ENCODE measurements around the gene CDH23. TPM values are rescaled to one million over a fixed set of nuclear protein-coding genes. Genes with fewer than 3 reads are reported as not detected.

CDH23 gene
- total RNA-seq, 1 experiment from 2014 or later, result 7.8 TPM

- H3K4me2 ChIP-seq, result no peak overlapping the region
- CTCF ChIA-PET, result interaction anchor here (0.5 to 1.6 kb wide), 13 partner anchors 9 to 377 kb away, joined by 3 to 15 read pairs (median 3); partner anchors contain the start of gene SLC29A3
- intact Hi-C loops (cut with micrococcal nuclease; ENCODE audit: unreplicated experiment), result loop anchor here (1.0 kb wide), 2 partner anchors 377 to 382 kb away; partner anchors contain the start of gene SLC29A3
- no TSS peak for BruUV-seq (replicated peaks)
- peak in 1 of 2 experiments; percentile 68 for DNase-seq
- H3K4me1 ChIP-seq (replicated peaks; ENCODE audit: insufficient read depth), result peaks cover 27% of the 10 kb centered on the region
- H4K20me1 ChIP-seq (ENCODE audit: insufficient read depth), result no peaks in the 10 kb centered on the region
- H3K9me2 ChIP-seq (ENCODE audit: insufficient read depth), result no peaks in the 10 kb centered on the region
- H3F3A ChIP-seq (ENCODE audit: insufficient read depth, low read depth), result peaks cover 6% of the 10 kb centered on the region; the same call in 1 of the 2 replicates
- H2AFZ ChIP-seq, result no peak overlapping the region
- H3K27me3 ChIP-seq (ENCODE audit: insufficient read depth, low read depth), result no peaks in the 10 kb centered on the region
- no peak overlapping the region for H3K27ac ChIP-seq
- POLR2A ChIA-PET (ENCODE audit: unreplicated experiment), result interaction anchor here (0.5 kb wide), 1 partner anchor 352 kb away, joined by 4 read pairs; no protein-coding TSS in a partner anchor
- H3K4me3 ChIP-seq, result no peak overlapping the region
- TF ChIP-seq EZH2 (IDR thresholded peaks at IDR 0.05; ENCODE audit: low read depth) (no peak), CTCF (conservative IDR thresholded peaks at IDR 0.05) (peak; percentile 98)
- H3K79me2 ChIP-seq (ENCODE audit: low read depth), result no peaks in the 10 kb centered on the region
- H3K9me3 ChIP-seq (ENCODE audit: insufficient read depth, low read depth), result no peaks in the 10 kb centered on the region
- no peaks in the 10 kb centered on the region for H3K36me3 ChIP-seq (ENCODE audit: low read depth)
Observed at GRCh38 chr10:71696628-71697326, 300.1 kb downstream of the CDH23 start.

GRCh38 chr10:71697938-71698709 lies 301.4 kb downstream of the CDH23 start:
- Histone ChIP-seq H3F3A (ENCODE audit: insufficient read depth, low read depth) (peaks cover 6% of the 10 kb centered on the region; the same call in 1 of the 2 replicates), H3K79me2 (ENCODE audit: low read depth) (no peaks in the 10 kb centered on the region), H3K36me3 (ENCODE audit: low read depth) (no peaks in the 10 kb centered on the region), H3K27me3 (ENCODE audit: insufficient read depth, low read depth) (no peaks in the 10 kb centered on the region), H3K4me1 (replicated peaks; ENCODE audit: insufficient read depth) (peaks cover 22% of the 10 kb centered on the region), H2AFZ (no peak overlapping the region), H3K4me2 (no peak overlapping the region), H4K20me1 (ENCODE audit: insufficient read depth) (no peaks in the 10 kb centered on the region), H3K27ac (no peak overlapping the region), H3K4me3 (no peak overlapping the region), H3K9me2 (ENCODE audit: insufficient read depth) (no peaks in the 10 kb centered on the region), H3K9me3 (ENCODE audit: insufficient read depth, low read depth) (no peaks in the 10 kb centered on the region)
- CTCF ChIA-PET, result interaction anchor here (0.6 to 1.9 kb wide), 7 partner anchors 10 to 351 kb away, joined by 3 to 8 read pairs (median 3); no protein-coding TSS in a partner anchor
- intact Hi-C loops (cut with micrococcal nuclease; ENCODE audit: unreplicated experiment), result loop anchor here (2.0 kb wide), 1 partner anchor 75 kb away; the partner anchor contains the start of gene VSIR
- POLR2A ChIA-PET (ENCODE audit: unreplicated experiment), result interaction anchor here (0.6 kb wide), 2 partner anchors 204 to 428 kb away, joined by 3 to 5 read pairs; no protein-coding TSS in a partner anchor
- TF ChIP-seq EZH2 (IDR thresholded peaks at IDR 0.05; ENCODE audit: low read depth) (no peak), CTCF (conservative IDR thresholded peaks at IDR 0.05) (no peak)
- no peak for DNase-seq
- no TSS peak for BruUV-seq (replicated peaks)

GRCh38 chr10:71698737-71699136 lies 302.0 kb downstream of the CDH23 start:
- BruUV-seq (replicated peaks), result no TSS peak
- Histone ChIP-seq H3K27ac (no peak overlapping the region), H3K9me3 (ENCODE audit: insufficient read depth, low read depth) (no peaks in the 10 kb centered on the region), H4K20me1 (ENCODE audit: insufficient read depth) (no peaks in the 10 kb centered on the region), H3K9me2 (ENCODE audit: insufficient read depth) (no peaks in the 10 kb centered on the region), H2AFZ (no peak overlapping the region), H3K27me3 (ENCODE audit: insufficient read depth, low read depth) (no peaks in the 10 kb centered on the region), H3F3A (ENCODE audit: insufficient read depth, low read depth) (peaks cover 6% of the 10 kb centered on the region; the same call in 1 of the 2 replicates), H3K79me2 (ENCODE audit: low read depth) (no peaks in the 10 kb centered on the region), H3K4me1 (replicated peaks; ENCODE audit: insufficient read depth) (peaks cover 16% of the 10 kb centered on the region), H3K4me2 (no peak overlapping the region), H3K4me3 (no peak overlapping the region), H3K36me3 (ENCODE audit: low read depth) (no peaks in the 10 kb centered on the region)
- TF ChIP-seq EZH2 (IDR thresholded peaks at IDR 0.05; ENCODE audit: low read depth) (no peak), CTCF (conservative IDR thresholded peaks at IDR 0.05) (no peak)
- DNase-seq, result no peak
- ChIA-PET POLR2A (ENCODE audit: unreplicated experiment) (interaction anchor here (0.6 kb wide), 1 partner anchor 205 kb away, joined by 3 read pairs; no protein-coding TSS in a partner anchor), CTCF (interaction anchor here (0.6 to 1.9 kb wide), 3 partner anchors 9 to 350 kb away, joined by 3 to 8 read pairs (median 4); no protein-coding TSS in a partner anchor)
- intact Hi-C loops (cut with micrococcal nuclease; ENCODE audit: unreplicated experiment), result loop anchor here (2.0 kb wide), 1 partner anchor 74 kb away; the partner anchor contains the start of gene VSIR
